Measurements from ENCODE around the gene MAP2K6.

The MAP2K6 gene

GRCh38 chr17:69518951-69519350, 104.5 kb downstream of the MAP2K6 start:
- Histone ChIP-seq H3K27me3 (replicated peaks; ENCODE audit: control insufficient read depth, insufficient read depth, low read length) (no peaks in the 10 kb centered on the region), H3K9ac (ENCODE audit: low read length) (no peak overlapping the region), H3K4me3 (ENCODE audit: low read length) (no peak overlapping the region), H3K4me1 (ENCODE audit: control insufficient read depth, insufficient read depth, low read length) (no peaks in the 10 kb centered on the region), H3K36me3 (ENCODE audit: control insufficient read depth, insufficient read depth, low read length, severe bottlenecking) (peaks cover 40% of the 10 kb centered on the region), H3K9me3 (ENCODE audit: control insufficient read depth, low read length) (no peaks in the 10 kb centered on the region)
- DNase-seq (ENCODE audit: low read depth) = no peak

- Histone ChIP-seq H3K9me3 (ENCODE audit: control insufficient read depth, low read length) (no peaks in the 10 kb centered on the region), H3K9ac (ENCODE audit: low read length) (peak overlapping the region; percentile 4), H3K4me1 (ENCODE audit: control insufficient read depth, insufficient read depth, low read length) (no peaks in the 10 kb centered on the region), H3K27me3 (replicated peaks; ENCODE audit: control insufficient read depth, insufficient read depth, low read length) (no peaks in the 10 kb centered on the region), H3K4me3 (ENCODE audit: low read length) (peak overlapping the region; percentile 31), H3K36me3 (ENCODE audit: control insufficient read depth, insufficient read depth, low read length, severe bottlenecking) (peaks cover 47% of the 10 kb centered on the region)
- peak; percentile 77 for DNase-seq (ENCODE audit: low read depth)
These were observed 108.9 kb downstream of the MAP2K6 start for GRCh38 chr17:69523244-69523861.

GRCh38 chr17:69524854-69525253, 110.4 kb downstream of the MAP2K6 start:
- no peaks in the 10 kb centered on the region for H3K27me3 ChIP-seq (replicated peaks; ENCODE audit: control insufficient read depth, insufficient read depth, low read length)
- no peak for DNase-seq (ENCODE audit: low read depth)

GRCh38 chr17:69525920-69526841, 111.7 kb downstream of the MAP2K6 start:
- Histone ChIP-seq H3K36me3 (ENCODE audit: control insufficient read depth, insufficient read depth, low read length, severe bottlenecking) (peaks cover 23% of the 10 kb centered on the region), H3K4me1 (ENCODE audit: control insufficient read depth, insufficient read depth, low read length) (no peaks in the 10 kb centered on the region), H3K9me3 (ENCODE audit: control insufficient read depth, low read length) (no peaks in the 10 kb centered on the region), H3K27me3 (replicated peaks; ENCODE audit: control insufficient read depth, insufficient read depth, low read length) (no peaks in the 10 kb centered on the region), H3K4me3 (ENCODE audit: low read length) (no peak overlapping the region), H3K9ac (ENCODE audit: low read length) (no peak overlapping the region)
- DNase-seq (ENCODE audit: low read depth) = peak; percentile 82

More at GRCh38 chr17:69524854-69525253, 110.4 kb downstream of the MAP2K6 start:
- no peak overlapping the region for H3K4me3 ChIP-seq (ENCODE audit: low read length)
- H3K9me3 ChIP-seq (ENCODE audit: control insufficient read depth, low read length) = no peaks in the 10 kb centered on the region
- no peaks in the 10 kb centered on the region for H3K4me1 ChIP-seq (ENCODE audit: control insufficient read depth, insufficient read depth, low read length)
- no peak overlapping the region for H3K9ac ChIP-seq (ENCODE audit: low read length)
- H3K36me3 ChIP-seq (ENCODE audit: control insufficient read depth, insufficient read depth, low read length, severe bottlenecking) = peaks cover 35% of the 10 kb centered on the region

GRCh38 chr17:69528035-69528434, 113.5 kb downstream of the MAP2K6 start:
- no peaks in the 10 kb centered on the region for H3K9me3 ChIP-seq (ENCODE audit: control insufficient read depth, low read length)
- H3K36me3 ChIP-seq (ENCODE audit: control insufficient read depth, insufficient read depth, low read length, severe bottlenecking) = peaks cover 26% of the 10 kb centered on the region
- no peak for DNase-seq (ENCODE audit: low read depth)
- H3K27me3 ChIP-seq (replicated peaks; ENCODE audit: control insufficient read depth, insufficient read depth, low read length) = no peaks in the 10 kb centered on the region
- no peak overlapping the region for H3K4me3 ChIP-seq (ENCODE audit: low read length)
- no peak overlapping the region for H3K9ac ChIP-seq (ENCODE audit: low read length)
- no peaks in the 10 kb centered on the region for H3K4me1 ChIP-seq (ENCODE audit: control insufficient read depth, insufficient read depth, low read length)

DNA sequence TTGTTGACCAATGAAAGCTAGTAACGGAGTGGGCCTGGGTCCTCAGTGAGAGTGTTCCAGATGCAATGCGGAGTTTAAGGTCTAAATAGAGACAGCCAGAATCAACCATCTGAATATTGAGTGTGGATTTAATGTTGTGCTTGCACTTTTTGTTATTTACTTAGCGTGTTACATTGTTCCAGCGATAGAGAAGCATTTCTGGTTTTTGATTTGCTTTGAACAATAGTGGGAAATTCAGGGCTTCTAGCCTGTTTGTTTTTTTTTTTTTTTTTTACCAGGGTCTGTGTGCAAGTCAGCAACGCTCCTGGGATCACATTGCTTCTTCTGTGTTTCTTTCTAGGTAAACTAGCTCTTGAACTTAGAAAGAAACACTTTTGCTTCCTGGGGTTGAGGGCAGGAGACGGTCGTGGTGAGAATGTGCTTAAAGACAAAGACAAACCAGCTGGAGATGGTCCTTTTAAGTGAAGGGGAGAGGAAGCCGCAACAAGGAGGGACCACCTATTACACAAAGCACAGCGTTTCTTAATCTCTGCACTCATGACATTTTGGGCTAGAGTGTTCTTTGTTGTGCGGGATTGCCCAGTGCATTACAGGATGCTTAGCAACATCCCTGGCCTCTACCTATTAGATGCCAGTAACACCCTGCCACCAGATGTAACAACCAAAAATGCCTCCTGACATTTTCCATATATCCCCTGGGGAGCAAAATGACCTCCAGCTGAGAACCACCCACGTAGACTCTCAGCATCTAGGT, 119.2 kb downstream of the MAP2K6 start:
- Histone ChIP-seq H3K4me3 (ENCODE audit: low read length) (no peak overlapping the region), H3K4me1 (ENCODE audit: control insufficient read depth, insufficient read depth, low read length) (no peaks in the 10 kb centered on the region), H3K27me3 (replicated peaks; ENCODE audit: control insufficient read depth, insufficient read depth, low read length) (no peaks in the 10 kb centered on the region), H3K36me3 (ENCODE audit: control insufficient read depth, insufficient read depth, low read length, severe bottlenecking) (peaks cover 13% of the 10 kb centered on the region), H3K9me3 (ENCODE audit: control insufficient read depth, low read length) (no peaks in the 10 kb centered on the region), H3K9ac (ENCODE audit: low read length) (no peak overlapping the region)
- DNase-seq (ENCODE audit: low read depth) = no peak

DNA sequence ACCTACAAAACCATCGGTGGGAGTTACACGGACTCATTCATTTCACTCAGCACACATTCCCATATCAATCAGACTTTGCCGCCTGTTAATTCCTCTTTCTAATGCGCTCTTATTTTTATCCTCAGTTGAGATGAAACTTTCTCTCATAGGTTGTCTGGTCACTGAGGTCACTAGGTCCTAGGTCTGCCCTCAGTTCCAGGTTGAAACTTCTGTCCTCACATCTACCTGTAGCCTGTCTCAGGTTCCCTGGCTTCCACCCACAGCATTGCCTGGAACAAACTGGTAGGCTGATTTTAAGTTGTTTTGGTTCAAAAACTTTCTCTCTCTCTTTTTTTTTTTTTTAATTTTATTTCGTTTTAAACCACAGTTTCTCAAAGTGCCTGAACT, 119.7 kb downstream of the MAP2K6 start:
- no peak for DNase-seq (ENCODE audit: low read depth)
- Histone ChIP-seq H3K9me3 (ENCODE audit: control insufficient read depth, low read length) (no peaks in the 10 kb centered on the region), H3K9ac (ENCODE audit: low read length) (no peak overlapping the region), H3K27me3 (replicated peaks; ENCODE audit: control insufficient read depth, insufficient read depth, low read length) (no peaks in the 10 kb centered on the region), H3K4me3 (ENCODE audit: low read length) (no peak overlapping the region), H3K36me3 (ENCODE audit: control insufficient read depth, insufficient read depth, low read length, severe bottlenecking) (peaks cover 13% of the 10 kb centered on the region), H3K4me1 (ENCODE audit: control insufficient read depth, insufficient read depth, low read length) (no peaks in the 10 kb centered on the region)

DNA sequence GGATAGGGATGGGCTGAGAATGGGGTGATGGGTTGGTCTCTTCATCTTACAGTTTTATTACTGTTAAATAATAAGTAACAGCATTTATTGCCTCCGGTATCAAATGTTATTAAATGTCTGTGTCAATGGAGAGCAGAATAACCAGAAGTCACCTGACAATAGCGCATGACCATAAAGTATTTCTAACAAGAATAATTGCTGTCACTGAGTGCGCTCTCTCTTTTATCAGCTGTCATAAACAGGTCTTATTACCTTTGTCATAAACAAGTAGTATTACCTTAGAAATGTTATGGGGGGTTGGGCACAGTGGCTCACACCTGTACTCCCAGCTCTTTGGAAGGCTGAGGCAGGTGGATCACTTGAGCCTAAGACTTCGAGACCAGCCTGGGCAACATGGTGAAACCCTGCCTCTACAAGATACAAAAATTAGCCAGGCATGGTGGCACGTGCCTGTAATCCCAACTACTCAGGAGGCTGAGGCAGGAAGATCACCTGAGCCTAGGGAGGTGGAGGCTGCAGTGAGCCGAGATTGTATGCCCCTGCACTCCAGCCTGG, 120.6 kb downstream of the MAP2K6 start:
- Histone ChIP-seq H3K36me3 (ENCODE audit: control insufficient read depth, insufficient read depth, low read length, severe bottlenecking) (peaks cover 13% of the 10 kb centered on the region), H3K4me1 (ENCODE audit: control insufficient read depth, insufficient read depth, low read length) (no peaks in the 10 kb centered on the region), H3K9me3 (ENCODE audit: control insufficient read depth, low read length) (no peaks in the 10 kb centered on the region), H3K9ac (ENCODE audit: low read length) (no peak overlapping the region), H3K27me3 (replicated peaks; ENCODE audit: control insufficient read depth, insufficient read depth, low read length) (no peaks in the 10 kb centered on the region), H3K4me3 (ENCODE audit: low read length) (no peak overlapping the region)
- DNase-seq (ENCODE audit: low read depth) = no peak

- H3K27me3 ChIP-seq (replicated peaks; ENCODE audit: control insufficient read depth, insufficient read depth, low read length) = no peaks in the 10 kb centered on the region
- no peaks in the 10 kb centered on the region for H3K4me1 ChIP-seq (ENCODE audit: control insufficient read depth, insufficient read depth, low read length)
- no peak overlapping the region for H3K4me3 ChIP-seq (ENCODE audit: low read length)
- DNase-seq (ENCODE audit: low read depth) = no peak
- H3K9ac ChIP-seq (ENCODE audit: low read length) = no peak overlapping the region
- H3K36me3 ChIP-seq (ENCODE audit: control insufficient read depth, insufficient read depth, low read length, severe bottlenecking) = peaks cover 7% of the 10 kb centered on the region
- H3K9me3 ChIP-seq (ENCODE audit: control insufficient read depth, low read length) = no peaks in the 10 kb centered on the region
These were observed 124.3 kb downstream of the MAP2K6 start for GRCh38 chr17:69538795-69539194.

DNA sequence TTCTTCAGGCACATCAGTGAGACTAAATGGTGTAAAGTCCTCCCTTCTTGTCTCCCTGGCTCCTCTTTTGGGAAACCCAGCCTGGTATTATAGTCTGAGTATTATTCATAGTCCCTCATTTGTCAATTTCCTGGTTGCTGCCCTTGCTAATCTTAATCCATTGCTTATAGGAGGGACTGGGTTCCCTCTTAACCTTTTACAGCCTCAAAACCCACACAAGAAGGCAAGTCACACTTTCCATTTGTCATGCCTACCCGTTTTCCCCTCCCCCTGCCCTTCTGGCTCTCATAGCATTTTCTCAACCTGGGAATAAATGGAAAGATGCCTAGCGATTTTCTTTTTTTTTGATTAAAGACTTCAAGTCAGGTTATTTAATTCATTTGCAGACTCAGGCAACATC, 124.8 kb downstream of the MAP2K6 start:
- H3K4me3 ChIP-seq (ENCODE audit: low read length) = no peak overlapping the region
- H3K9ac ChIP-seq (ENCODE audit: low read length) = no peak overlapping the region
- no peak for DNase-seq (ENCODE audit: low read depth)
- H3K27me3 ChIP-seq (replicated peaks; ENCODE audit: control insufficient read depth, insufficient read depth, low read length) = no peaks in the 10 kb centered on the region
- peaks cover 7% of the 10 kb centered on the region for H3K36me3 ChIP-seq (ENCODE audit: control insufficient read depth, insufficient read depth, low read length, severe bottlenecking)
- no peaks in the 10 kb centered on the region for H3K9me3 ChIP-seq (ENCODE audit: control insufficient read depth, low read length)
- no peaks in the 10 kb centered on the region for H3K4me1 ChIP-seq (ENCODE audit: control insufficient read depth, insufficient read depth, low read length)

DNA sequence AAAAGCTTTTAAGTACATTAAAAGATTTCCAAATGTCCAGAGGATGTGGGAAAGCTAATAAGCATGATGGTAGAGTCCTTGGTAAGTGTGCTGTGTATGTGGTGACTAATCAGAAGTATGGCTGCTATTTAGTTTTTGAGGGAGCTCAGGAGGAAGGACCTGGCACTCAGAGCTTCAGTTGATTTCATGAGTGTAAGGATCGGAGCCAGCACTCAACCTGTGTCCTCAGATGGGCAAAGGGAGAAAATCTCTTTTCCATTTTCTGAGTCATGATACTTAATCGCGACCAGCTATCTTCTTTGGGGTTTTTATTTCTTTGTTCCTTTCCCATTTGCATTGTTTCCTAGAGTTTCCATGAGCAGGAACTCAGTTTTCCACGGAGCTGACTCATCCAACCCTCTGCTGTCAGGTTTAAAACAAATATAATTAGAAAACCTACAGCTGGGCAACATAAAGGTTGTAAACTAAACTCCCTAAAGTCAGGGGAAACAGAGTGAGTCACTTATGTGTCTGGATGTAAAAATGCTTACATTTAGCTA, 125.4 kb downstream of the MAP2K6 start:
- H3K9me3 ChIP-seq (ENCODE audit: control insufficient read depth, low read length) = no peaks in the 10 kb centered on the region
- peak; percentile 49 for DNase-seq (ENCODE audit: low read depth)
- no peak overlapping the region for H3K4me3 ChIP-seq (ENCODE audit: low read length)
- H3K36me3 ChIP-seq (ENCODE audit: control insufficient read depth, insufficient read depth, low read length, severe bottlenecking) = peaks cover 7% of the 10 kb centered on the region
- no peaks in the 10 kb centered on the region for H3K4me1 ChIP-seq (ENCODE audit: control insufficient read depth, insufficient read depth, low read length)
- no peaks in the 10 kb centered on the region for H3K27me3 ChIP-seq (replicated peaks; ENCODE audit: control insufficient read depth, insufficient read depth, low read length)
- H3K9ac ChIP-seq (ENCODE audit: low read length) = no peak overlapping the region
